ENCODE results near the gene NOTCH1.

Gene NOTCH1

GRCh38 chr9:136528716-136529341 is 17.0 kb downstream of the NOTCH1 start:
- no peak for DNase-seq (ENCODE audit: low read depth)

GRCh38 chr9:136527721-136528710 is 17.8 kb downstream of the NOTCH1 start:
- H3K4me3 ChIP-seq (ENCODE audit: low read length), result no peak overlapping the region
- DNase-seq (ENCODE audit: low read depth), result no peak
- no peak for TF ChIP-seq CTCF (conservative IDR thresholded peaks at IDR 0.05; ENCODE audit: low read length)

More at GRCh38 chr9:136528716-136529341, 17.0 kb downstream of the NOTCH1 start:
- no peak overlapping the region for H3K4me3 ChIP-seq (ENCODE audit: low read length)
- TF ChIP-seq CTCF (conservative IDR thresholded peaks at IDR 0.05; ENCODE audit: low read length), result no peak

- no peak for DNase-seq (ENCODE audit: low read depth)
- no peak overlapping the region for H3K4me3 ChIP-seq (ENCODE audit: low read length)
- TF ChIP-seq CTCF (conservative IDR thresholded peaks at IDR 0.05; ENCODE audit: low read length), result no peak
Observed at GRCh38 chr9:136527131-136527530, 18.7 kb downstream of the NOTCH1 start.

GRCh38 chr9:136526625-136527066 is 19.2 kb downstream of the NOTCH1 start:
- TF ChIP-seq CTCF (conservative IDR thresholded peaks at IDR 0.05; ENCODE audit: low read length), result no peak
- H3K4me3 ChIP-seq (ENCODE audit: low read length), result no peak overlapping the region
- no peak for DNase-seq (ENCODE audit: low read depth)

GRCh38 chr9:136525841-136526499 is 19.9 kb downstream of the NOTCH1 start:
- H3K4me3 ChIP-seq (ENCODE audit: low read length), result no peak overlapping the region
- TF ChIP-seq CTCF (conservative IDR thresholded peaks at IDR 0.05; ENCODE audit: low read length), result no peak
- no peak for DNase-seq (ENCODE audit: low read depth)

GRCh38 chr9:136525207-136525606 is 20.6 kb downstream of the NOTCH1 start:
- no peak for TF ChIP-seq CTCF (conservative IDR thresholded peaks at IDR 0.05; ENCODE audit: low read length)
- DNase-seq (ENCODE audit: low read depth), result no peak
- H3K4me3 ChIP-seq (ENCODE audit: low read length), result no peak overlapping the region
